Measurements from ENCODE around the gene HMGB1.

Gene HMGB1

DNA sequence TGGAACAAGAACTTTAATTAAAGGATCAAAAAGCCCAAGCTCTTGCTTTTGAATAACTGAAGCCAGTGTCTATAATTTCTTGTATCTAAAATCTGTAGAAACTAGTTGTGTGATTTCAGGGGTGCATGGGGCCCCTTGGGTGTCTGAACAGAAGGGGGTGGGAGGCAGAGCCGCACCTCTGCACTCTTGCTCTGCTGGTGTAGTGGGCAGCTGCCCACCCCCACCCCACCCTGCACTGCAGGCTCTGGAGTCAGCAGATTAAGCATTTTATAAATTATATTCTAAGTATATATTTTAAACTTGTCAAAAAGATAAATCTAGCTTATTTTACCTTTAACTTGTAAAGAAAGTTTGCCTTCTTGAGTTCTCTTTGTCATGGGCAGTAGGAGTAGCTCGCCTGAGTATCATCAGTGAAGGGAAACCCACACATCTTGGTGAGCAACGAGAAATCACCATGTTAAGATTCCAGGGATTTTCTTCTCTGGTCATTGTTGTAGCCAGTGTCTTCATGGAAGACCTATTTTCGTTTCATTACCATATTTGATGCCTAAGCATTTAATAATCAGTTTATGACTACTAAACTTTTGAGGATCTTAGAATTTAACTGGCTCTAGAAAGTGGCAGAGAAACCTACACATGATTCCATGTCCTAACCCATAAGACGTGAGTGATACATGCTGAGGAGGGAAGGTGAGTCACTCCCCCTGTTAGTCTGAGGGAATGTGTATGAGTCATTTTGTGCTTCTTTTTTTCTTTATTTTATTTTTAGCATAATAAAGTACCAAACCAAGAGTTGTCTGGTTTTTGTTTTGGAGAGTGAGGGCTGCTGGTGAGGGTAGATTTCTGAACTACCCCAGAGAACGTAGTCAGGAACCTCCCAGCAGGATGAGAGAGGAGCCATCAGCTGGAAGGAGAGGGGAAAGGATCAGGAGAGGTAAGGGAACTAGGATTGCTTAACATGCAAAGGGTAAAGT is 35.7 kb downstream of the HMGB1 start:
- DNase-seq (ENCODE audit: low spot score), result peak; percentile 91

DNA sequence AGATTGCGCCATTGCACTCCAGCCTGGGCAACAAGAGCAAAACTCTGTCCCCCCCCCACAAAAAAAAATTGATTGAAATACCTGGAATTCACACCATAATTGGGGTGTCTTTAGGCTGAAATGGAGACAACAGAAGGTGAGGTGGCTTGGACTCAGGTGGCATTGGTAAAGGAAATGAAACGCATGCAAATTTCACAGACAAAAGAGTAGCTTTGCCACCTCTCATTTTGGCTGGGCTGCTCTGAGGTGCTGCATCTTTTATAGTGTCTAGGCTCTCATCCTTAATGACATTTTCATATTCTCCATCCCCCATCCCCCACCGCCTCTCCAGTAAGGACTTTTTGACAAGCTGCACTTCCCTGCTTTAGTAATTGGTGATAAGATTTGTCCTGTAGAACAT is 36.5 kb downstream of the HMGB1 start:
- DNase-seq (ENCODE audit: low spot score), result no peak

DNA sequence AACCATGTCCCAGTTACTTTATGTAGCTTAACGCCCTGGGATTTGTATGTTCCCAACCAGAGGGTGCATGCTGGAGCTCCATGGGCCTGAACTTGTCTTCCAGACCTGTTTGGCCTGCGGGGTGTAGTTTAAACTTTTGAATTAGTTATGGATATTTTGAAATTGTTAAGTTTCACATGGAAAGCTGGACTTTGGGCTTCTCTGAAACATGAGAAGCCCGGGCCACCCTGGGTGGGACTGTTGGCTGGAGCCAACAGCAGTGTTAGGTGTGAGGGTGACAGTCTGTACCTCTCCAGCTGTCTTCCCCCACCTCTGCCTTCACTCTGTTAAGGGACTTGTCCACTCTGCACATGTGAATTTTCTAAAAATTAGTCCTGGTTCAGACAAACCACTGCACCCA is 41.8 kb downstream of the HMGB1 start:
- DNase-seq (ENCODE audit: low spot score), result no peak

DNA sequence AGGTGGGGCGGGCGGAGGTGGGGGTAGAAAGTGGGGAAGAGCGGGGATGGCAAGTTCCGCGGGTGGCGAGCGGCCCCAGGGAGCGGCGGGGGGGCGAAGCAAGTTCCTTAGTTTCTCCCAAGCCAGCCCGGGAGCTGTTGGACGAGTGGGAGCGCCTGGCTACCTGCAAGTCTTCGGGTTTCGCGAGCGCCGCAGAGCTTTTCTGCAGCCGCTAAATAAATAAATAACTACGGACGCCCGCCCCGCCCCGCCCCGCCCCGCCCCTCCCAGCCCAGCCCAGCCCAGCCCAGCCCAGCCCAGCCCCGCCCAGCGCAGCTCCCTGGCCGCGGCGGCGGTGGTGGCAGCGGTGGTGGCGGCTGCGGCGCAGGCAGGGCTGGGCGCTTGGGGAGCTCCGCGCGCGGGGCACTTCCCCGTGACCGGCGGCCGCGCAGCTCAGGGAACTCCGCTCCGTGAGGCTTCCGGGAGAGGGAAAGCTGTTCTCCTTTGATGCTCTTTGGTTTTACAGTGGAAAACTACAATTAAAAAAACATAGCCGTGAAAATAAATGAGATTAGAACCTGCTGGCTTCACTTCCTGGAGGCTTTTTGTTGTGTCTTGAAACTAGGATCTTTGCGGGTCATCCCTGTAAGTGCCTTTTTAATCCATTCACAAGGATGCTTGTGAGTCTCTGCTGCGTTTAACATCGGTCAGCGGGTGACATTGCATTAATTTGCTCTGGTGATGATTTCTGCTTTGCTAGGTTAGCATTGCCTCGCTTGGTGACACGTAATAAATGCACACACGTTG is 43.5 kb downstream of the HMGB1 start, which contains the start of gene UBE2L5:
TSS of gene UBE2L5 (plus strand) at position 440 of the 786 bp plus-strand sequence. CDS start 5,498 bp downstream, outside the sequence.
- DNase-seq (ENCODE audit: low spot score), result peak; percentile 53

GRCh38 chr13:30421093-30422053 is 44.4 kb downstream of the HMGB1 start:
- peak; percentile 67 for DNase-seq (ENCODE audit: low spot score)

DNA sequence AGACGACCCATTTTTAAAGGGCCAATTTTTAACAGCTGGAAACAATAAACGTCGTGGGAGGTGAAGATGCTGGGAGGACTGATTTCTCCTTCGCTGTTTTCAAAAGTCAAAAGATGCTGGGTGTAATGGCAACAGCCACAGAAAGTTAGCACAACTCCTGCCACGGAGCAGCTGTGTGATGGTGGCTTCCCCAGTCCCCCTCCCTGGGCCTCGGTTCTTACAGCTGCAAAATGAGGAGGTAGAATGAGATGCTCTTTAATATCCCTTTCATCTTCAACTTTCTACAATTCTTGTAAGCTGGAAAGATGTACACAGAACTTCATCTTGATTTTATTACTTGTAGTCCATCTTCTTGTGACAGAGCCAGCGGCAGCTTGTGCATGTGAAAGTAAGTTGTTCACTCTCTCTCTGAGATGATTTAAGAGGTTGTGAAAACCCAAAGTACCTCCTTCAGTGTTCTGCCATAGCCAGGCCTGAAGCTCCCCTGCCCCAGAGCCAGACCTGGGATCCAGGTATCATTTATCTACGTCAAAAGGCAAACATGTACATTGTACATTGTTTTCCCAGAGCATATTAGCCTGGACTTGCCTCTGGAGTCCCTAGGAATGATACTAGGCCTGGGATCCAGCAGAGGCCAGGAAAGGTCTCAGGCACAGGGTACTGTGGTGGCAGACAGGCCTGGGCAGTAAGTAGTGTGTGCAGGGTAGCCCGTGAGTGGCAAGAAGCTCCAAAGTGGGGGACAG is 46.8 kb downstream of the HMGB1 start:
- DNase-seq (ENCODE audit: low spot score), result no peak

GRCh38 chr13:30418075-30418716 is 47.5 kb downstream of the HMGB1 start:
- DNase-seq (ENCODE audit: low spot score), result no peak

DNA sequence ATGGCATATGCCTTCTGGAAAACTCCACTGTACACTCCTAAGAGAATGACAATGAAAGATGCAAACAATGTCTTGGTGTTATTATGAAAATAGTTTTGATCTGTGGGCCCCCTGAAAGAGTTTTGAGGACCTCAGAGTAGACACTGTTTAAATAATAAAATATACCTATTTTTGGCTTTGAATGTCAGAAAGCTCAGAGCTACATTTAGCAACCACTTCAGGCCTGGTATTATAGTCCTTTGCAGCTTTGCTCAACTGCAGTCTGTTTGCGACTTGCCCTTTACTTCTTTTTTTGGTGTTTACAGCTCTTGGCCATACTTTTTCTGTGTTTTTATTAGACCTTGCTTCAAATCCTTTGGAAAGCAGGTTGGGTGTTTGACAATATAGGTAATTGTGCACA is 49.3 kb downstream of the HMGB1 start:
- DNase-seq (ENCODE audit: low spot score), result no peak

GRCh38 chr13:30415430-30416030 is 50.2 kb downstream of the HMGB1 start:
- DNase-seq (ENCODE audit: low spot score), result no peak

- no peak for DNase-seq (ENCODE audit: low spot score)
Measured at GRCh38 chr13:30413842-30414241, 51.9 kb downstream of the HMGB1 start.

DNA sequence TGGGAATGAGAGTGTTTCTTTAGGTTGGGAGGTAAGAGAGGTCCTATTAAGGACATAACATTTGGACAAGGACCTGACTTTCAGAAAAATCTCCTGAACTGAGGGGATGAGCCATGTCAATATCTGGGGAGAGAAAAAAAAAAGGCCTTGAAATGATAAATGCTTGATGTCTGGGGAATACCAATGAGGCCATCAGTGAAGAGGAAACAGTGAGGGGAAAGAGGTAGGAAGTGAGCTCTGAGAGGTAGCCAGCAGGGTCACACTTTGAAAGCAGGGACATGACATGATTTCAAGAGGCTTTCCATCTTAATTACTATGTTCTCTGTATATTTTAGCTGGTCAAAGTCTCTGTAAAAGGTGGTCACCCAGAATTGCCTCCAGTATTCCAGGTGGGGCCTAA is 53.4 kb downstream of the HMGB1 start:
- DNase-seq (ENCODE audit: low spot score), result no peak

DNA sequence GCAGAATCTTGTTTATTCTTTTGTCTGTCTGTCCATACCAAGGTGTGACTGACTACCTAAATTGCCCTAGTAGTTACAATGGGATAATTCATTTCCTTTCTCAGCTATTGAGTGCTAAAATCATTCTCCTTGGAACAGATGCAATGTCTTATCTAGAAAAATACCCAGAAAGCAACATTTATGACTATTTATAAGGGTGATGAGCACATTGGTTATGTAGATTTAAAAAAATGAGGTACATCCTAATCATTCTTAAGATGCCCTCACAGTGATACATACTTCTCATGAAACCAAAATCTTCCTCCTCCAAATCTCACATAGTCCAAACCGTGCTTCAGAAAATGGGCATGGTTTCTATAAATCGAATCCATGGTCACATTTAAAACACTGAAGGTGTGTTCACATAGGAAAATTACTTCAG is 55.0 kb downstream of the HMGB1 start:
- no peak for DNase-seq (ENCODE audit: low spot score)

DNA sequence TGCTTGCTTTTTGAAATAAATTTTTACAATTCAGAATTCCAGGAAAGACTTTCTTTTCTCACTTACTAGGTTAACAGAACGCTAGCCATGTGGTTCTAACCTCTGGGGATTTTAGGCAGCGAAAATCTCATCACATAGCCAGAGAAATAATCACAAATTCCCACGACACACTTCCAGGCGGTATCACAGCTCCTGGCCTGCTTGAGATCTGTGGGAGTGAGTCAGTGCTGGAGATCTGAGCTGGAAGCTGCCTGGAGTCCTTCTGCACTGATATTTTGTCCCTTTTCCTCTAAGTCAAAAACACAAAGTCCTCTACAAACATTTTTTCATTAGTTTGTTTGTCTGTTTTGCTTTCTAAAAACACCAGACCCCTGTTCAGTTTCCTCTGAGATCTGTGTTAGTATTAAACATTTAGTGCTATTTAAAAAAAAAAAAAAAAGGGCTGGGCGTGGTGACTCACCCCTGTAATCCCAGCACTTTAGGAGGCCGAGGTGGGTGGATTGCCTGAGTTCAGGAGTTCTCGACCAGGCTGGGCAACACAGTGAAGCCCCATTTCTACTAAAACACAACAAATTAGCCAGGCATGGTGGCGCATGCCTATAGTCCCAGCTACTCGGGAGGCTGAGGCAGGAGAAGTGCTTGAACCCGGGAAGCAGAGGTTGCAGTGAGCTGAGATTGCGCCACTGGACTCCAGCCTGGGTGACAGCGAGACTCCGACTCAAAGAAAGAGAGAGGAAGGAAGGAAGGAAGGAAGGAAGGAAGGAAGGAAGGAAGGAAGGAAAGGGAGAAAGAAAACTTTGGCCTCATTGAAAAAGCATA is 55.6 kb downstream of the HMGB1 start:
- DNase-seq (ENCODE audit: low spot score), result no peak

DNA sequence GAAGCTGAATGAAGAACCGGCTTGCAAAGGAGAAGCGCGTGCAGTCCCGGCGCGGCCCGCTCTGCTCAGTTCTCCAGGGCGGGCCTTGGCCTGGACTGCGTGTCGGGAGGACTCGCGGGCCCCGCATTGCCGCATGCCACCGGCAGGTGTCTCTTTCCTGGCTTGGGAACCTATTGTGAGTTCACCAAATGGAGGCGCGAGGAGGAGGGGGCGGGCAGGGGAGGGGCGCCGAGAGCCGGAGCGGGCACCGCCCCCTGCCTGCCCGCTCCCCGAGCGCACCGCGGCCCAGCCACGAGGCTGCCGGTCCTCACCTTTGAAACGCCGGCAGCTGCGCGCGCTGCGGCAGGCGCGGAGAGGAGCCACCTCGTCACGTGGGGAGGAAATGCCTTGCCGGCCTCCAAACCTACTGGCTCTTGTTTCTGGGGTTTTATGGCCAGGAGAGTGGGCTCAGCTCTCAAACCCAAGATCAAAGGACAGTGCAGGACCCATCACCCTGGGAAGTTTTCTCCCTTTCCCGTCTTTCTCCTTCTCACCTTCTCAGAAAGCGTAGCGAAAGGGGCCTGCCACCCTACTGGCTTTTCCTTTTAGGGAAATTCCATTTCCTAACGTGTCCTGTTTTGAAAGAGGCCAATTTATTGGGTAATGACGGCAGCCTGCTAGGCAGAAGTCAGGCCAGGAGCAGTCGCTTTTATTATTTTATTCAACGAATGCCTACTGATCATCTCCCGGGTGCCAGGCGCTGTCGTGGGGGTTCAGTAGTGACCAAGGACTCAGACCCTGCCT is 57.2 kb downstream of the HMGB1 start:
- peak; percentile 74 for DNase-seq (ENCODE audit: low spot score)

DNA sequence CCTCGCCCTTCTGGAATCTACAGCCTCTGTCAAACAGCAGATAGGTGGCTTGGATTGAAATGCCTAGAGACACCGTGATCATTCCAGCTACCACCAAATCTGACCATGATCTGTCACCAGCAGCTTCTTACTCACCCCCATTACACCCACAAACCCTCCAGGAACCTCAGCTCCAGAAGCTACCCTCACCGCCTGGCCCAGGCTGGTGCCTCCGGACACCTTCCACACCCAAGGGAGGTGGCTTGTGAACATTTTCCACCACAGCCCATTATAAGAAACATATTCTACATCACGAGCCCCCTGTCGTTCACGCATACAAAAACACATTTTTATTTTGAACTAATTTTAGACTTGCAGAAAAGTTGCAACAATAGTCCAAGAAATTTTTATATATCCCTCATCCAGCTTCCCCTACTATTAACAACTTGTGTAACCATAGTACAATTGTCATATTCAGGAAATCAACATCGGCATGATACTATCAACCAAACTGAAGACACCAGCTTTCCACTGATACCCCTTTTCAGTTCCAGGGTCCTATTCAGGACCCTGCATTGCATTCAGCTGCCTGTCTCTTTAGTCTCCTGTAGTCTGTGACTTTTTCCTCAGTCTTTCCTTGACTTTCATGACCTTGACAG is 58.8 kb downstream of the HMGB1 start:
- no peak for DNase-seq (ENCODE audit: low spot score)
